Stomach (tissue), 4 donors: Measurements from ENCODE around the gene CST9.

ENCODE experiments used
- EP300 ChIP-seq: sonication (generic); formaldehyde crosslinking; IDR thresholded peaks from one replicate; pipeline ENCODE4 v1.6.1; 2017; ENCODE audit warnings: antibody characterized with exemption
- POLR2A ChIP-seq, 4 donors: fragments of 450-650 bp; IDR thresholded peaks; one replicate each; pipeline ENCODE4 v1.6.1; 2016; ENCODE audit warnings: antibody characterized with exemption in 4 of 4, control low read depth in 2 of 4, mild to moderate bottlenecking in 1 of 4, moderate library complexity in 1 of 4
- POLR2AphosphoS5 ChIP-seq, 3 donors: sonication (generic); formaldehyde crosslinking; IDR thresholded peaks; one replicate each; pipeline ENCODE4 v1.6.1; 2016; ENCODE audit warnings: antibody characterized with exemption in 3 of 3
- TF ChIP-seq, protein P1 (sequence below), 7 experiments: fragments of 450-650 bp in 4 of 7; fragments of 200-600 bp in 3 of 7; sonication (generic) in 3 of 7; IDR thresholded peaks; one replicate each; pipeline ENCODE4 v1.5.1; 2016 to 2019; ENCODE audit warnings: antibody characterized with exemption in 7 of 7, control low read depth in 2 of 7, mild to moderate bottlenecking in 1 of 7

DNA sequence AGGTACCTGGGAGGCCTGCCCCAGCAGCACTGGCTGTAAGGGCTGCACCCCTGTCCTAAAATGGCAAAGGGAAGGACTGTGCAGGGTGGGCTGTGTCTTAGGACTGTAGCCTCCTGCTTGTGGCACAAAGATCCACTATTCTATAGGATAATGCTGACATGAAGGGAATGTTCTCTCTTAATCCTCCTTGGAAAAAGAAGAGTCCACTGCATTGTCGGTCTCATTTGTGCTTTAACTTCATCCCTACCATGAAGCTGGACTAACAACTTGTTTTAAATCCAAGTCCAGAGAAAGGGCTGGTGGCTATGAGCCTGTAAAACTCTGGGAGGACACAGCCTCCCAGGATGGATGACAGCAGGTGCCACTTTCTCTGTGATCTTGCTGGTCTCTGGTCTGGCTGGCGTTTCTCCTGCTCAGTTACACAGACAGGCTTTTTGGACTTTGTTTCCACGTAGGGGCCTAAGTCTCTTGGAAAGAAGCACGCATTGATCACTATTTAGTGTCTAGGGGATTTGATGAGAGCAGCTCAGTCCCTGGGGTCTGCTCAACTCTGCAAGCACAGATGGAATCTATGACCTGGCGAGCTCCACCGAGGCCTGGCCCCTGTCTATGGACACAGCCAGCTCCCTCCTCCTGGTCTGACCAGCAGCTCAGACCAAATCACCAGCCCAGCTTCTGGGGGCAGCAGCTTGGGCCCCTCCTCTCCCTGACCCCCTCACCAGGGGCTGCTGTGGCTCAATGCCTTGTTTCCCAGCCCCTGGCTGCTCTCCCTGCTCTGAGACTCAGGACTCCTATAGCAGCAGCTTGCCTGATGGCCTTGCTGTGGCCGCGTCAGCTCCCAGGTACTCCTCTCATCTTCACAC, 27.2 kb upstream of the CST9 start:
- TF ChIP-seq, protein P1, sequence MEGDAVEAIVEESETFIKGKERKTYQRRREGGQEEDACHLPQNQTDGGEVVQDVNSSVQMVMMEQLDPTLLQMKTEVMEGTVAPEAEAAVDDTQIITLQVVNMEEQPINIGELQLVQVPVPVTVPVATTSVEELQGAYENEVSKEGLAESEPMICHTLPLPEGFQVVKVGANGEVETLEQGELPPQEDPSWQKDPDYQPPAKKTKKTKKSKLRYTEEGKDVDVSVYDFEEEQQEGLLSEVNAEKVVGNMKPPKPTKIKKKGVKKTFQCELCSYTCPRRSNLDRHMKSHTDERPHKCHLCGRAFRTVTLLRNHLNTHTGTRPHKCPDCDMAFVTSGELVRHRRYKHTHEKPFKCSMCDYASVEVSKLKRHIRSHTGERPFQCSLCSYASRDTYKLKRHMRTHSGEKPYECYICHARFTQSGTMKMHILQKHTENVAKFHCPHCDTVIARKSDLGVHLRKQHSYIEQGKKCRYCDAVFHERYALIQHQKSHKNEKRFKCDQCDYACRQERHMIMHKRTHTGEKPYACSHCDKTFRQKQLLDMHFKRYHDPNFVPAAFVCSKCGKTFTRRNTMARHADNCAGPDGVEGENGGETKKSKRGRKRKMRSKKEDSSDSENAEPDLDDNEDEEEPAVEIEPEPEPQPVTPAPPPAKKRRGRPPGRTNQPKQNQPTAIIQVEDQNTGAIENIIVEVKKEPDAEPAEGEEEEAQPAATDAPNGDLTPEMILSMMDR (IDR thresholded peaks at IDR 0.05) = no peak
- TF ChIP-seq EP300 (no peak), POLR2A (IDR thresholded peaks at IDR 0.05) (no peak), POLR2AphosphoS5 (IDR thresholded peaks at IDR 0.05) (no peak)
